ENCODE results near the gene P3H3. TPM values are rescaled to one million over a fixed set of nuclear protein-coding genes. Genes with fewer than 3 reads are reported as not detected.

Gene P3H3
- total and polyA plus RNA-seq, 9 of the 15 experiments (the other 6 are each of a cell fraction or from before 2014, with no cell fraction given), result 0.03 to 15.0 (median 4.8) TPM

GRCh38 chr12:6872073-6873048 is 44.2 kb downstream of the P3H3 start (continued):
- no peak for TF ChIP-seq NR1H2 (CRISPR knock-in tag; IDR thresholded peaks at IDR 0.05)
- no peak for TF ChIP-seq HMG20B (CRISPR knock-in tag; IDR thresholded peaks at IDR 0.05)
- TF ChIP-seq SP2 (IDR thresholded peaks at IDR 0.05; ENCODE audit: extremely low read depth, low read depth, low read length, poor library complexity, severe bottlenecking), result no peak
- no peak for TF ChIP-seq ZNF124 (CRISPR knock-in tag; IDR thresholded peaks at IDR 0.05)
- no peak for TF ChIP-seq ESRRB (CRISPR knock-in tag; IDR thresholded peaks at IDR 0.05; ENCODE audit: borderline replicate concordance)
- 0 out of 2 replicates have a peak, but pooled peaks have one; percentile 9 for TF ChIP-seq NFIC (IDR thresholded peaks at IDR 0.05)
- TF ChIP-seq ILK (tag; IDR thresholded peaks at IDR 0.05; ENCODE audit: borderline replicate concordance, low read depth), result no peak
- no peak for TF ChIP-seq KDM2B (CRISPR knock-in tag; IDR thresholded peaks at IDR 0.05)
- peak; percentile 17 to 57; a peak in 2 of 4 replicates for TF ChIP-seq RAD21 (CRISPR knock-in tag; conservative IDR thresholded peaks at IDR 0.05 in 1 of 2, IDR thresholded peaks at IDR 0.05 in 1 of 2)
- no peak for TF ChIP-seq CEBPG (CRISPR knock-in tag; IDR thresholded peaks at IDR 0.05)
- TF ChIP-seq CEBPG (tag; conservative IDR thresholded peaks at IDR 0.05 in 1 of 2, IDR thresholded peaks at IDR 0.05 in 1 of 2), result no peak
- TF ChIP-seq, protein P1, sequence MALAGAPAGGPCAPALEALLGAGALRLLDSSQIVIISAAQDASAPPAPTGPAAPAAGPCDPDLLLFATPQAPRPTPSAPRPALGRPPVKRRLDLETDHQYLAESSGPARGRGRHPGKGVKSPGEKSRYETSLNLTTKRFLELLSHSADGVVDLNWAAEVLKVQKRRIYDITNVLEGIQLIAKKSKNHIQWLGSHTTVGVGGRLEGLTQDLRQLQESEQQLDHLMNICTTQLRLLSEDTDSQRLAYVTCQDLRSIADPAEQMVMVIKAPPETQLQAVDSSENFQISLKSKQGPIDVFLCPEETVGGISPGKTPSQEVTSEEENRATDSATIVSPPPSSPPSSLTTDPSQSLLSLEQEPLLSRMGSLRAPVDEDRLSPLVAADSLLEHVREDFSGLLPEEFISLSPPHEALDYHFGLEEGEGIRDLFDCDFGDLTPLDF (CRISPR knock-in tag; IDR thresholded peaks at IDR 0.05), result no peak
- TF ChIP-seq POLR2AphosphoS5 (IDR thresholded peaks at IDR 0.05; ENCODE audit: control insufficient read depth, insufficient read depth, low read depth, low read length), result no peak
- TF ChIP-seq XRCC5 (IDR thresholded peaks at IDR 0.05; ENCODE audit: low read depth, low read length), result peak; percentile 91
- TF ChIP-seq USF2 (CRISPR knock-in tag; IDR thresholded peaks at IDR 0.05), result no peak
- no peak for TF ChIP-seq ZNF224 (CRISPR knock-in tag; IDR thresholded peaks at IDR 0.05)
- TF ChIP-seq, protein P2, sequence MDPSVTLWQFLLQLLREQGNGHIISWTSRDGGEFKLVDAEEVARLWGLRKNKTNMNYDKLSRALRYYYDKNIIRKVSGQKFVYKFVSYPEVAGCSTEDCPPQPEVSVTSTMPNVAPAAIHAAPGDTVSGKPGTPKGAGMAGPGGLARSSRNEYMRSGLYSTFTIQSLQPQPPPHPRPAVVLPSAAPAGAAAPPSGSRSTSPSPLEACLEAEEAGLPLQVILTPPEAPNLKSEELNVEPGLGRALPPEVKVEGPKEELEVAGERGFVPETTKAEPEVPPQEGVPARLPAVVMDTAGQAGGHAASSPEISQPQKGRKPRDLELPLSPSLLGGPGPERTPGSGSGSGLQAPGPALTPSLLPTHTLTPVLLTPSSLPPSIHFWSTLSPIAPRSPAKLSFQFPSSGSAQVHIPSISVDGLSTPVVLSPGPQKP (CRISPR knock-in tag; IDR thresholded peaks at IDR 0.05), result no peak
- no peak for TF ChIP-seq ELF2 (CRISPR knock-in tag; IDR thresholded peaks at IDR 0.05)
- no peak for TF ChIP-seq CBFA2T2 (conservative IDR thresholded peaks at IDR 0.05)
- no peak for TF ChIP-seq ZNF146 (CRISPR knock-in tag; IDR thresholded peaks at IDR 0.05; ENCODE audit: unreplicated experiment)
- TF ChIP-seq ZKSCAN8 (CRISPR knock-in tag; IDR thresholded peaks at IDR 0.05), result no peak
- no peak for TF ChIP-seq EGR1 (conservative IDR thresholded peaks at IDR 0.05)
- 0 out of 2 replicates have a peak, but pooled peaks have one; percentile 17 for TF ChIP-seq LCOR (CRISPR knock-in tag; IDR thresholded peaks at IDR 0.05)
- 0 out of 2 replicates have a peak, but pooled peaks have one; percentile 31 for TF ChIP-seq KLF16 (IDR thresholded peaks at IDR 0.05)
- TF ChIP-seq SREBF1 (IDR thresholded peaks at IDR 0.05; ENCODE audit: borderline replicate concordance, low read depth, low read length), result no peak
- no peak for TF ChIP-seq ZNF584 (CRISPR knock-in tag; IDR thresholded peaks at IDR 0.05; ENCODE audit: low read depth)

Data from K562 (cell line).